Liver (tissue), 9 donors: ENCODE results near the gene USP48. TPM values are rescaled to one million over a fixed set of nuclear protein-coding genes. Genes with fewer than 3 reads are reported as not detected.

Experiments used
- DNase-seq: peaks from one replicate; pipeline ENCODE4 v3.0.0-alpha.2; 2017; ENCODE audit warnings: low spot score
- H3K27ac ChIP-seq, 2 donors: one replicate each; pipeline ENCODE4 v1.7.0; 2013; ENCODE audit warnings: inconsistent platforms in 2 of 2, low read length in 2 of 2, control low read depth in 1 of 2, low read depth in 1 of 2, mild to moderate bottlenecking in 1 of 2
- H3K27me3 ChIP-seq, 4 donors: one replicate each; pipeline versions ENCODE4 v1.6.1 to v1.7.0; 2013; ENCODE audit warnings: low read length in 3 of 4, inconsistent platforms in 1 of 4, mild to moderate bottlenecking in 1 of 4, moderate library complexity in 1 of 4; ENCODE audit not compliant: control insufficient read depth in 4 of 4, insufficient read depth in 4 of 4
- H3K36me3 ChIP-seq, 4 donors: one replicate each; pipeline versions ENCODE4 v1.6.1 to v1.7.0; 2013; ENCODE audit warnings: low read length in 3 of 4, mild to moderate bottlenecking in 3 of 4, low read depth in 1 of 4, moderate library complexity in 1 of 4; ENCODE audit not compliant: control insufficient read depth in 4 of 4, insufficient read depth in 3 of 4
- H3K4me1 ChIP-seq, 4 donors: one replicate each; pipeline versions ENCODE4 v1.6.1 to v1.7.0; 2013; ENCODE audit warnings: low read length in 3 of 4, mild to moderate bottlenecking in 3 of 4, moderate library complexity in 1 of 4; ENCODE audit not compliant: control insufficient read depth in 4 of 4, insufficient read depth in 4 of 4
- H3K4me3 ChIP-seq, 3 donors: one replicate each; pipeline versions ENCODE4 v1.6.1 to v1.7.0; 2013; ENCODE audit warnings: low read length in 3 of 3, control low read depth in 1 of 3, low read depth in 1 of 3, mild to moderate bottlenecking in 1 of 3
- H3K9ac ChIP-seq, 2 donors: one replicate each; pipeline ENCODE4 v1.7.0; 2013; ENCODE audit warnings: low read length in 2 of 2, mild to moderate bottlenecking in 2 of 2, moderate library complexity in 2 of 2, control low read depth in 1 of 2, low read depth in 1 of 2
- H3K9me3 ChIP-seq, 4 donors: one replicate each; pipeline versions ENCODE4 v1.6.1 to v1.7.0; 2013; ENCODE audit warnings: low read length in 3 of 4; ENCODE audit not compliant: control insufficient read depth in 4 of 4
- ATF3 ChIP-seq: IDR thresholded peaks from 2 replicates; pipeline ENCODE4 v1.6.1; 2016; ENCODE audit warnings: antibody characterized with exemption
- CTCF ChIP-seq: fragments of 150-350 bp; IDR thresholded peaks from 2 replicates; pipeline ENCODE4 v1.5.1; 2017; ENCODE audit warnings: improper control_type of control experiment, low read depth, low read length; ENCODE audit not compliant: missing input control
- EGR1 ChIP-seq, 2 donors: IDR thresholded peaks; 2 replicates each; pipeline ENCODE4 v1.6.1; 2016 to 2018; ENCODE audit warnings: antibody characterized with exemption in 2 of 2, low read depth in 2 of 2
- FOXA1 ChIP-seq: IDR thresholded peaks from 2 replicates; pipeline ENCODE4 v1.6.1; 2016; ENCODE audit warnings: antibody characterized with exemption
- FOXA2 ChIP-seq: IDR thresholded peaks from 2 replicates; pipeline ENCODE4 v1.6.1; 2016; ENCODE audit warnings: antibody characterized with exemption
- GABPA ChIP-seq, 2 donors: IDR thresholded peaks in 1 of 2; conservative IDR thresholded peaks in 1 of 2; 2 replicates each; pipeline ENCODE4 v1.6.1; 2016; ENCODE audit warnings: antibody characterized with exemption in 2 of 2, mild to moderate bottlenecking in 1 of 2, moderate library complexity in 1 of 2
- HNF4A ChIP-seq, 2 donors: conservative IDR thresholded peaks; 2 replicates each; pipeline ENCODE4 v1.6.1; 2016; ENCODE audit warnings: antibody characterized with exemption in 2 of 2, mild to moderate bottlenecking in 2 of 2
- HNF4G ChIP-seq: IDR thresholded peaks from 2 replicates; pipeline ENCODE4 v1.6.1; 2016; ENCODE audit warnings: antibody characterized with exemption
- JUND ChIP-seq, 2 donors: IDR thresholded peaks; 2 replicates each; pipeline ENCODE4 v1.6.1; 2016; ENCODE audit warnings: antibody characterized with exemption in 2 of 2
- MAX ChIP-seq: IDR thresholded peaks from 2 replicates; pipeline ENCODE4 v1.6.1; 2016; ENCODE audit warnings: antibody characterized with exemption
- NR2F2 ChIP-seq: IDR thresholded peaks from 2 replicates; pipeline ENCODE4 v1.6.1; 2016; ENCODE audit warnings: antibody characterized with exemption
- RAD21 ChIP-seq, 2 donors: IDR thresholded peaks; 2 replicates each; pipeline ENCODE4 v1.6.1; 2016; ENCODE audit warnings: antibody characterized with exemption in 2 of 2, mild to moderate bottlenecking in 2 of 2
- RXRA ChIP-seq, 2 donors: IDR thresholded peaks; 2 replicates each; pipeline ENCODE4 v1.6.1; 2017 to 2018; ENCODE audit warnings: antibody characterized with exemption in 2 of 2, mild to moderate bottlenecking in 1 of 2
- SP1 ChIP-seq: IDR thresholded peaks from 2 replicates; pipeline ENCODE4 v1.6.1; 2018; ENCODE audit warnings: antibody characterized with exemption, mild to moderate bottlenecking
- TAF1 ChIP-seq: conservative IDR thresholded peaks from 2 replicates; pipeline ENCODE4 v1.6.1; 2016; ENCODE audit warnings: antibody characterized with exemption, mild to moderate bottlenecking
- YY1 ChIP-seq: IDR thresholded peaks from 2 replicates; pipeline ENCODE4 v1.6.1; 2016; ENCODE audit warnings: antibody characterized with exemption, mild to moderate bottlenecking
- ZBTB33 ChIP-seq: IDR thresholded peaks from 2 replicates; pipeline ENCODE4 v1.6.1; 2016; ENCODE audit warnings: antibody characterized with exemption
- WGBS: extraction: QIAGEN DNeasy Blood & Tissue Kit; methylation state at CpG from one replicate; pipeline ENCODE4 v1.1.7; 2013; 5-methylcytosine and 5-hydroxymethylcytosine counted together
- polyA plus RNA-seq, 2 donors: library from polyadenylated mRNA; stranded (reverse) in 1 of 2; unstranded in 1 of 2; fragments of 200-250 nt in 1 of 2; fragments of >200 nt in 1 of 2; fragmentation: Nextera tagmentation in 1 of 2; extraction: Ambion mirVana in 1 of 2; gene quantifications; one replicate each; pipeline versions ENCODE4 v1.2.1 to v1.2.3, GENCODE V29; 2013 to 2015
- total RNA-seq, 2 donors: library from RNA; depleted of rRNA; stranded (reverse); fragments of >200 nt; gene quantifications; one replicate each; pipeline ENCODE4 v1.2.3, GENCODE V29; 2014
- TF ChIP-seq, protein P1 (sequence below): IDR thresholded peaks from 2 replicates; pipeline ENCODE4 v1.6.1; 2016; ENCODE audit warnings: antibody characterized with exemption, mild to moderate bottlenecking
- donor health status: healthy.
- donor health status: healthy.
- donor health status: healthy.
- donor health status: healthy.
- donor health status: healthy.

USP48 gene
- total and polyA plus RNA-seq, 4 donors, result 7.8 to 34.9 (median 23.1) TPM

DNA sequence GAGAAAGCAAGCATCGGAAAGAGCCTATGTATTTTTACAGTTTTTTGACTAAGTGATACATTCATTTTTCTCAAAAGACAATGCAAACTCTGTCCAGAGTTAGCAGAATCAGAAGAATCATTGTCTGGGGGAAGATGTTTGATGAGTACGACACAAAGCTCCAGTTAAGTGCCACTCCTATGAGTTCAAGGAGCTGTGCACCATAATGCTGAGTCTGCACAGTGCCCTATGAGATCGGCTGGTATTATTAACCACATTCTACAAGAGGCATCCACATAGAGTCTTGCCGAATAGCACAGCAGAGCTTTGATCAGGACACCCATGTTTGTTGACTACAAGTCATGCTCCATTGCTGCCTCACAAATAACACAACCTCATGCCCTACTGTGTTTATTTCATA is 58.9 kb downstream of the USP48 start:
- WGBS, result 95% methylated on average over 4 of the region's 4 CpGs
- Histone ChIP-seq H3K27me3 (no peaks in the 10 kb centered on the region), H3K4me1 (peaks cover 0 to 16% (median 10%) of the 10 kb centered on the region in 4 donors), H3K9me3 (no peaks in the 10 kb centered on the region), H3K36me3 (peaks cover 3 to 43% (median 13%) of the 10 kb centered on the region in 4 donors), H3K9ac (no peak overlapping the region), H3K27ac (no peak overlapping the region), H3K4me3 (no peak overlapping the region)
- DNase-seq, result no peak
- TF ChIP-seq CTCF (no peak), FOXA2 (no peak), NR2F2 (no peak), YY1 (no peak), HNF4G (no peak), MAX (no peak), JUND (IDR thresholded peaks at IDR 0.05) (no peak), ZBTB33 (no peak), RXRA (IDR thresholded peaks at IDR 0.05) (no peak), ATF3 (no peak), GABPA (IDR thresholded peaks at IDR 0.05 in 1 of 2, conservative IDR thresholded peaks at IDR 0.05 in 1 of 2) (no peak), FOXA1 (no peak), RAD21 (IDR thresholded peaks at IDR 0.05) (no peak), EGR1 (IDR thresholded peaks at IDR 0.05; ENCODE audit: low read depth in 2 of 2) (no peak), HNF4A (conservative IDR thresholded peaks at IDR 0.05) (no peak), TAF1 (no peak), SP1 (no peak)
- TF ChIP-seq, protein P1, sequence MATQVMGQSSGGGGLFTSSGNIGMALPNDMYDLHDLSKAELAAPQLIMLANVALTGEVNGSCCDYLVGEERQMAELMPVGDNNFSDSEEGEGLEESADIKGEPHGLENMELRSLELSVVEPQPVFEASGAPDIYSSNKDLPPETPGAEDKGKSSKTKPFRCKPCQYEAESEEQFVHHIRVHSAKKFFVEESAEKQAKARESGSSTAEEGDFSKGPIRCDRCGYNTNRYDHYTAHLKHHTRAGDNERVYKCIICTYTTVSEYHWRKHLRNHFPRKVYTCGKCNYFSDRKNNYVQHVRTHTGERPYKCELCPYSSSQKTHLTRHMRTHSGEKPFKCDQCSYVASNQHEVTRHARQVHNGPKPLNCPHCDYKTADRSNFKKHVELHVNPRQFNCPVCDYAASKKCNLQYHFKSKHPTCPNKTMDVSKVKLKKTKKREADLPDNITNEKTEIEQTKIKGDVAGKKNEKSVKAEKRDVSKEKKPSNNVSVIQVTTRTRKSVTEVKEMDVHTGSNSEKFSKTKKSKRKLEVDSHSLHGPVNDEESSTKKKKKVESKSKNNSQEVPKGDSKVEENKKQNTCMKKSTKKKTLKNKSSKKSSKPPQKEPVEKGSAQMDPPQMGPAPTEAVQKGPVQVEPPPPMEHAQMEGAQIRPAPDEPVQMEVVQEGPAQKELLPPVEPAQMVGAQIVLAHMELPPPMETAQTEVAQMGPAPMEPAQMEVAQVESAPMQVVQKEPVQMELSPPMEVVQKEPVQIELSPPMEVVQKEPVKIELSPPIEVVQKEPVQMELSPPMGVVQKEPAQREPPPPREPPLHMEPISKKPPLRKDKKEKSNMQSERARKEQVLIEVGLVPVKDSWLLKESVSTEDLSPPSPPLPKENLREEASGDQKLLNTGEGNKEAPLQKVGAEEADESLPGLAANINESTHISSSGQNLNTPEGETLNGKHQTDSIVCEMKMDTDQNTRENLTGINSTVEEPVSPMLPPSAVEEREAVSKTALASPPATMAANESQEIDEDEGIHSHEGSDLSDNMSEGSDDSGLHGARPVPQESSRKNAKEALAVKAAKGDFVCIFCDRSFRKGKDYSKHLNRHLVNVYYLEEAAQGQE, result no peak
